ENCODE measurements around the gene PRDX1. TPM values are rescaled to one million over a fixed set of nuclear protein-coding genes. Genes with fewer than 3 reads are reported as not detected.
"Not testable (repeated sequence)": the region's sequence is repeated elsewhere in the genome, so short reads cannot be mapped to it uniquely, and the experiment has no call there.

Gene PRDX1
- total RNA-seq, 1 donor from 2014 or later: 397 TPM

- intact Hi-C loops (cut with micrococcal nuclease): no loop called here
These were observed 51.3 kb downstream of the PRDX1 start for GRCh38 chr1:45470306-45470798.

- intact Hi-C loops (cut with micrococcal nuclease): not testable (repeated sequence)
These were observed 54.3 kb downstream of the PRDX1 start for GRCh38 chr1:45467353-45467752.

DNA sequence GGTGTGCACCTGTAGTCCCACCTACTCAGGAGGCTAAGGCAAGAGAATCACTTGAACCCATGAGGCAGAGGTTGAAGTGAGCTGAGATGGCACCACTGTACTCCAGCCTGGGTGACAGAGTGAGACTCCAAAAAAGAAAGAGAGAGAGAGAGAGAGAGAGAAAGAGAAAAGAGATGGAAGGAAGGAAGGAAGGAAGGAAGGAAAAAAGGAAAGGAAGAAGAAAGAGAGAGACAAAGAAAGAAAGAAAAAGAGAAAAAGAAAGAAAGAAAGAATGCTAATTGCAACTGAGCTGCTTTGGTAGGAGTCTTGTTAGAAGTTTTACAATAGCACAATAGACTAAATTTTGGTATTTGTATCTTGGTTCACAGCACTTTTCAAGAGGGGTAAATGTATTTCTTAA is 56.4 kb downstream of the PRDX1 start:
- intact Hi-C loops (cut with micrococcal nuclease): no loop called here

Other genes with a start within 250 kb of the PRDX1 start
- gene HPDL, start 195.0 kb downstream of the PRDX1 start, total RNA-seq: 4.5 and 5.1 TPM in 2 replicates
- gene TOE1, start 181.7 kb downstream of the PRDX1 start, total RNA-seq: 25.2 and 25.8 TPM in 2 replicates
- 45.4 and 54.8 TPM in 2 replicates for gene MUTYH, start 181.4 kb downstream of the PRDX1 start, total RNA-seq
- gene TESK2, start 30.7 kb downstream of the PRDX1 start, total RNA-seq: 2.8 and 3.2 TPM in 2 replicates
- 3.1 and 3.7 TPM in 2 replicates for gene CCDC163, start 21.8 kb downstream of the PRDX1 start, total RNA-seq
- gene MMACHC, start 21.6 kb downstream of the PRDX1 start, total RNA-seq: 5.7 and 5.8 TPM in 2 replicates
- gene AKR1A1, start 28.9 kb upstream of the PRDX1 start, total RNA-seq: 177 and 196 TPM in 2 replicates
- 160 and 170 TPM in 2 replicates for gene NASP, start 62.2 kb upstream of the PRDX1 start, total RNA-seq
- gene CCDC17, start 102.2 kb upstream of the PRDX1 start, total RNA-seq: 4.7 and 5.3 TPM in 2 replicates
- gene GPBP1L1, start 164.6 kb upstream of the PRDX1 start, total RNA-seq: 116 and 117 TPM in 2 replicates
- 22.4 TPM in 2 replicates for gene TMEM69, start 166.3 kb upstream of the PRDX1 start, total RNA-seq
- 12.5 and 14.0 TPM in 2 replicates for gene IPP, start 228.8 kb upstream of the PRDX1 start, total RNA-seq